T1000 (cell line): ENCODE measurements around the gene RAB17.
"Not testable (repeated sequence)": the region's sequence is repeated elsewhere in the genome, so short reads cannot be mapped to it uniquely, and the experiment has no call there.

Experiments
- DNase-seq: peaks from one replicate; lab custom pipeline; 2025; ENCODE audit warnings: mixed read lengths; lab: John Stamatoyannopoulos, UW

RAB17 gene

GRCh38 chr2:237624565-237624964, 34.0 kb upstream of the RAB17 start:
- DNase-seq = no peak

- no peak for DNase-seq
Observed at GRCh38 chr2:237623428-237624403, 33.2 kb upstream of the RAB17 start.

GRCh38 chr2:237618449-237618848, 27.9 kb upstream of the RAB17 start:
- no peak for DNase-seq

GRCh38 chr2:237617587-237617982, 27.1 kb upstream of the RAB17 start:
- no peak for DNase-seq

GRCh38 chr2:237616734-237617586, 26.4 kb upstream of the RAB17 start:
- DNase-seq = no peak

- no peak for DNase-seq
Observed at GRCh38 chr2:237616373-237616733, 25.8 kb upstream of the RAB17 start.

- DNase-seq = no peak
Observed at GRCh38 chr2:237615631-237616249, 25.2 kb upstream of the RAB17 start.

GRCh38 chr2:237614151-237614720, 23.7 kb upstream of the RAB17 start:
- DNase-seq = no peak

- no peak for DNase-seq
Observed at GRCh38 chr2:237613679-237614078, 23.1 kb upstream of the RAB17 start.

- no peak for DNase-seq
Observed at GRCh38 chr2:237612527-237613357, 22.2 kb upstream of the RAB17 start.

GRCh38 chr2:237606522-237606921, 16.0 kb upstream of the RAB17 start:
- not testable (repeated sequence) for DNase-seq

GRCh38 chr2:237604960-237605359, 14.4 kb upstream of the RAB17 start:
- no peak for DNase-seq

GRCh38 chr2:237604391-237604790, 13.9 kb upstream of the RAB17 start:
- no peak for DNase-seq

- DNase-seq = no peak
Observed at GRCh38 chr2:237603718-237604362, 13.3 kb upstream of the RAB17 start.

- DNase-seq = no peak
Observed at GRCh38 chr2:237603049-237603717, 12.6 kb upstream of the RAB17 start.

- DNase-seq = no peak
Observed at GRCh38 chr2:237602409-237602808, 11.9 kb upstream of the RAB17 start.

GRCh38 chr2:237601453-237602116, 11.1 kb upstream of the RAB17 start:
- DNase-seq = no peak

GRCh38 chr2:237600205-237600846, 9.8 kb upstream of the RAB17 start:
- no peak for DNase-seq
